Uterus (tissue), 2 donors: ENCODE results near the gene HORMAD2.

Experiments
- CTCF ChIP-seq, 4 experiments: fragments of 200-600 bp in 2 of 4; fragments of 450-650 bp in 2 of 4; sonication (generic) in 2 of 4; IDR thresholded peaks; one replicate each; pipeline ENCODE4 v1.5.1; 2016 to 2019; ENCODE audit warnings: antibody characterized with exemption in 4 of 4, mild to moderate bottlenecking in 2 of 4, moderate library complexity in 1 of 4
- POLR2A ChIP-seq, 2 donors: fragments of 450-650 bp; IDR thresholded peaks; one replicate each; pipeline ENCODE4 v1.6.1; 2016; ENCODE audit warnings: antibody characterized with exemption in 2 of 2, mild to moderate bottlenecking in 1 of 2, moderate library complexity in 1 of 2

- TF ChIP-seq CTCF (IDR thresholded peaks at IDR 0.05) (no peak), POLR2A (IDR thresholded peaks at IDR 0.05) (no peak)
These were observed 48.4 kb upstream of the HORMAD2 start for GRCh38 chr22:30031764-30032455.
